Left kidney (tissue), 2 donors: ENCODE results near the gene MDH1B. TPM values are rescaled to one million over a fixed set of nuclear protein-coding genes. Genes with fewer than 3 reads are reported as not detected.
"Not testable (repeated sequence)": the region's sequence is repeated elsewhere in the genome, so short reads cannot be mapped to it uniquely, and the experiment has no call there.

Experiments
- DNase-seq: peaks from one replicate; pipeline ENCODE4 v3.0.0-alpha.2; 2013
- polyA plus RNA-seq: library from polyadenylated mRNA; unstranded; fragments of 120-200 nt; gene quantifications from one replicate; pipeline ENCODE4 v1.2.1, GENCODE V29; 2013; ENCODE audit not compliant: insufficient read length

The MDH1B gene
- polyA plus RNA-seq, 1 donor, result 13.6 TPM

- no peak for DNase-seq
Measured at GRCh38 chr2:206774871-206775270, 9.7 kb upstream of the MDH1B start.

GRCh38 chr2:206766057-206766930 lies 1.2 kb upstream of the MDH1B start:
- DNase-seq, result no peak

- DNase-seq, result no peak
Measured at GRCh38 chr2:206764673-206765241, 371 bp downstream of the MDH1B start.

- DNase-seq, result no peak
Measured at GRCh38 chr2:206756816-206757215, 8.3 kb downstream of the MDH1B start.

- DNase-seq, result no peak
Measured at GRCh38 chr2:206740800-206741199, 24.3 kb downstream of the MDH1B start.

GRCh38 chr2:206739271-206739670 lies 25.9 kb downstream of the MDH1B start:
- peak; percentile 32 for DNase-seq

- DNase-seq, result no peak
Measured at GRCh38 chr2:206736935-206737334, 28.2 kb downstream of the MDH1B start.

GRCh38 chr2:206733341-206733740 lies 31.8 kb downstream of the MDH1B start:
- no peak for DNase-seq

- DNase-seq, result no peak
Measured at GRCh38 chr2:206728277-206729199, 36.6 kb downstream of the MDH1B start.

- no peak for DNase-seq
Measured at GRCh38 chr2:206727287-206727686, 37.8 kb downstream of the MDH1B start.

- no peak for DNase-seq
Measured at GRCh38 chr2:206723288-206723687, 41.8 kb downstream of the MDH1B start.

GRCh38 chr2:206721256-206721920 lies 43.7 kb downstream of the MDH1B start:
- no peak for DNase-seq

GRCh38 chr2:206718296-206718695 lies 46.8 kb downstream of the MDH1B start, which contains the start of gene DYTN:
Gene DYTN (minus strand): TSS chr2:206718396. CDS start chr2:206718279, 117 bp downstream.
- DNase-seq, result no peak

GRCh38 chr2:206716623-206717022 lies 48.5 kb downstream of the MDH1B start:
- DNase-seq, result no peak

GRCh38 chr2:206715183-206715582 lies 49.9 kb downstream of the MDH1B start:
- DNase-seq, result not testable (repeated sequence)

GRCh38 chr2:206713746-206714145 lies 51.4 kb downstream of the MDH1B start:
- DNase-seq, result no peak

- no peak for DNase-seq
Measured at GRCh38 chr2:206708286-206708685, 56.8 kb downstream of the MDH1B start.

- no peak for DNase-seq
Measured at GRCh38 chr2:206707164-206707701, 57.9 kb downstream of the MDH1B start.

- DNase-seq, result no peak
Measured at GRCh38 chr2:206701952-206702605, 63.0 kb downstream of the MDH1B start.

- no peak for DNase-seq
Measured at GRCh38 chr2:206700156-206700555, 65.0 kb downstream of the MDH1B start.

- no peak for DNase-seq
Measured at GRCh38 chr2:206698811-206699210, 66.3 kb downstream of the MDH1B start.
